Pulmonary artery endothelial cell (primary cell): ENCODE measurements around the gene NT5DC1. TPM values are rescaled to one million over a fixed set of nuclear protein-coding genes. Genes with fewer than 3 reads are reported as not detected.

Experiments
- DNase-seq: peaks from one replicate; pipeline ENCODE4 v3.0.0-alpha.2; 2011; ENCODE audit warnings: low read depth, low spot score
- total RNA-seq: library from RNA; depleted of rRNA; stranded (reverse); fragments of >200 nt; gene quantifications from 2 replicates; pipeline ENCODE4 v1.2.3, GENCODE V29; 2014

Gene NT5DC1
- 9.5 and 14.6 TPM in 2 replicates for total RNA-seq

DNA sequence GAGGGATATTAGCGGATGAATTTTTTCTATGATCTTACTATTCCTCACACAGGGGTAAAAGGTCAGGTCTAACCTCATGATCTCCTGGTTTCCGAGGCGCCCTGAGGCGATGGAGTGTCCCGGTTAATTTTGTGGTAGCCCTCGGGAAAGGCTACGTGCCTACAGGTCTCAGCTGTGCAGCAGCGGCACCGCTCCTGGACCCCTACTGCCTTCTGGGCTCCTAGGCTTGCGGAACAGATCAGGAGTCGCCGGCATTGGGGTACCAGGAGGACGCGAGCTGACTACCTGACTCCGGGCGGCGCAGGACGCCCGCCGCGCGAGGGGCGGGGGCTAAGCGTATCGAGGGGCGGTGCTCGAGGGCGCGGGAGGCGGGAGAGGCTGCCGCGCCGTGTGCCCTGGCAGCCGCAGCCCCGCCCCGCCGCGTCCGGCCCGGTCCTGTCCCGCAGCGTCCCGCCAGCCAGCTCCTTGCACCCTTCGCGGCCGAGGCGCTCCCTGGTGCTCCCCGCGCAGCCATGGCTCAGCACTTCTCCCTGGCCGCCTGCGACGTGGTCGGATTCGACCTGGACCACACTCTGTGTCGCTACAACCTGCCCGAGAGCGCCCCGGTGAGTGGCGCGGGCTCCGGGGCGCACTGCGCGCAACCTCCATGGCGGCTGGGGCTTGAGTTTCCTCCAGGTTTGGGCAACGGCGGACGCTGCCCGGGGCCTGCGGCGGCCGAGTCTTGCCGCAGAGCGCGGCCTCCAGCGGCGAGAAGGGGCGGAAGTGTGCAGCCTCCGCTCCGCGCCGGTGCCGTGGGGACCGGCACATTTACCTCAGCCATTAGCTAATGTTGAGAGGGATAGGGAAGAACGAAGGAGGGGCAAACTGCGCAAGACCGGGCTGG is at the start of gene NT5DC1:
Gene NT5DC1 (plus strand): TSS at position 435 of the 883 bp plus-strand sequence. CDS start 78 bp downstream, at position 513.
- DNase-seq = peak; percentile 13

DNA sequence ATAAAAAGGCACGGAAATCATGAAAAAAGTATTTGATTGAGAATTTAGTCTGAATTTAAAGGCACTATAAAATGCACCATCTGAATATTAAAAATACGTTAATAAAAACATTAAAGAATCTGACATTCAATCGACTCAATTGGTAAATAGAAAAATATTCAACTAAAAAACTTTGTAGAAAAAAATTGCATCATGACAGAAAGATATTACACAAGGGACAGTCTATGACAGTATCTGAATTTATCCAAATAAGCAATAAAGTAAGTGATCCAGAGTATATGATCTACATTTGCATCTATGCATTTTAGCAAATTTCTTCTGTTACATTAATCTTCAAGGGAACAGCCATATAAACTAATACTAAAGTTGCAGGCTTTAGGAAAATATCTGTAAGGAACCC is 49.4 kb upstream of the NT5DC1 start:
- DNase-seq = no peak

DNA sequence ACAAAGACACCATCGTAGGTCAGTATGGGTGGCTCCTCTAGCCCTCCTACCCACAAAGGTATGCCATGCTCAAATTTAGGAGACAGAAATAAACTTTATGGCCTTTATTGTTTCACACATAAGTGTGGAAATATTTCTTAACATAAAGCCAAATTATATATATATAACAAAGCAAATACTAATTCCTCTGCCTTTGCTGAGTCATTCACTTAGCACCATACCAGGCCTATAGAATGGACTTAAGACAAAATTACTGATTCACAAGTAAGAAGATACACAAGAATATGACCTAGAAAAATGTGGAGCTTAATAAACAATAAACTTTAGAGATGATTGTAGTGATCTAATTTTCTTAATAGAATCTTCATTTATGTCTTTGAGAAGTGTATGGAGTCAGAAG is 45.1 kb upstream of the NT5DC1 start:
- DNase-seq = no peak

DNA sequence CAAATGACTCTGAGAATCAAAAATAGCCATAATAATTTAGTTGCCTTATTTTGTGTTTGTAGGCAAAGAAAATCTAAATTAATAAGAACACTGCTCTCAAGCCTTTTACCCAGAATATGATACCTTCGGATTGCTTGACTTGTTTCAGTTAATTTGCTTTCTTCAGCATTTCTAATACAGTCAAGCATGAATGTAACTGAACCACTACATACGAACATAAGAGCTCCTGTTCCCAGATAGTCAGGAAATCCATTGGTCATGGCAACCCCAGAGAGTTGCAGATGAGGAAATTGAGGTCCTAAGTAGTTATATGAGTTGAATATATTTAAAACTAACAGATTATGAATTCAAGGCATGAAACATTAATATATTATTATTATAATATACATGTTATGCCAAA is 42.9 kb upstream of the NT5DC1 start:
- DNase-seq = no peak

DNA sequence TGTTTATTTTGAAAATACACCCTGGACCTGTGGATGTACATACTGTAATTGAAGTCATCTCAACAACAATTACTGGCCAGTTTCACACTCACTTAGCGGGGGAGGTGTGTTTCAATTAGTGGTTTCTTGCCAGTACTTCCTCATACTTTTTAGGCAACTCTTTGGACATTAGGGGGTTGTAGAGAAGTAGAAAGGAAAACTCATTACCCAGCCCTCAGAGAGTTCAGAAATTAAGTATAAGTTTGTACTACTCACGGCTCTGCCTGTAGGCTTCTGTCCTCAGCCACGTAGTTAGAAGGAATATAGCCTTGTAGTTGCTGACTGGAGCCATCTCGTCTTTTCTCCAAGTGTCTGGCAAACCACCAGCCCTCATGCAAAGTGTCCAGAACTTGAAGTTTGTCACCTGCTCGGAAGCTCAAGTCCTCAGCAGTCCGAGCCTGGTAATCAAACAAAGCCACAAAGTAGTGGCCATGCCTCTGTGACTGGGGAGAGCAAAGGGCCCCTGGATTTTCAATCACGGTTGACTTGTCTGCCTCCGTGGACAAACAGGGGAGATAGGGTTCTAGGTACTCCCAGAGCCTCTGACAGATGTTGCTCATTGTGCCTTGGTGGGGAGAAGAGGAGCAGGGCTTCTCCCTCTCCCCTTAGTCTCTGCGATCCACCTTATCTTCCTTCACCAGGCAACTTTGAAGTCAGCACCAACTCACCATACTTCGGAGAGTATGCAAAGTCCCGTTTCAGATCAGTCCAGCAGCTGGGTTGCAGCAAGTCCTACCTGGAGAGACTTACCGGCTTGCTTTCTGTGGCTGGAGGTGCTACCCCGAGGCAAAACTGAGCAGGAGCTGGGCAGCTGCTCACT is 40.7 kb upstream of the NT5DC1 start:
- no peak for DNase-seq

DNA sequence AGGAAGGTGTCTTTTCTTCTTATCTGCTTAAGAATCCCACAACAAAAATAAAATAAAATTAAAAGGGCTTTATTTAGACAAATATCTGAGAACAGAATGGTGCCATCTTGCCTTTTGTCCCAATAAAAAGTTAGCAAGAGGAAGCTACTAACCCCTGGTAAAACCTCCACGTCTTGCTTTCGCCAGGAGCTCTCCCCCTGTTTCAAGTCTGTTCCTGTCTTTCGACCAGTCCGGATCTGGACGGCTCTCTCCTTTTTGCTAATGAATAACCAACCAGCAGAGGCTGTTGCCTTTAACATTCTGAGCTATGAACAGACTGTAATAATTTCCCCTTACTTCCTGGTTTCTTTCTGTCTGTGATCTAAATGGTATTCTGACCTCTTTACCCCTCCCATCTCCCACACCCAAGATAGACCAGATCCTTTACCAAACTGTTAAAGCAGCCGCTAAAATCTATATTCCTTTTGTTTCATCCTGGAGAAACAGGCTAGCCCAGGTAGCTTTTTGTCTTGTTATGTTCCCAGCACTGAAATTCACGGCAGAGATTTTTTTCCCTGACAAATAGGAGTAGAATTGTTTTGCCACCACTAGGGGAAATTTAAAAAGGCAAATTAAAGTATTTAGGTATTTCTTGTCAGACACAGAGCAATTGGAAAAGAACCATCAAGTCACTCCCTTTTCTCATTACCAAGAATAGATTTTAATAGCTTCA is 39.9 kb upstream of the NT5DC1 start, which contains the start of gene FRK:
Gene FRK (minus strand): TSS at position 320 of the 712 bp plus-strand sequence. CDS start 580 bp downstream, outside the sequence.
- no peak for DNase-seq

DNA sequence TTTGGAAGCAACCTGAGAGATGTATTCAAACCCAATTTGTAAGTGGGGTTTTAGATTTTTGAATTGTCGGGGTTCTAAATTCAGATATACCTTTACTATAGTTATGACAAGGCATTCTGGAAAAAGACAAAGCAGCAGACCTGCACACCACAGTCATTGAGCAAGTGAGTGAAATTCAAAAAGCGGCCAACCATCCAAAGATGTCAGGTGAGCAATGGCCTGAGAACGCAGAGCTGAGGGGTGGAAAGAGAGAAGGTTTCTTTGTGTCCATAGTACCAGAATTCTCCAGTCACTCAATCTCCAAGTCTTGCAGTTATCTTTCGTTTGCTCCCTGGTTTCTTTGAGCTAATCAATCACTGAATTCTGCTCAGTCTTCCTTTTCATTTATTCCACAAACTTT is 38.2 kb upstream of the NT5DC1 start:
- no peak for DNase-seq

DNA sequence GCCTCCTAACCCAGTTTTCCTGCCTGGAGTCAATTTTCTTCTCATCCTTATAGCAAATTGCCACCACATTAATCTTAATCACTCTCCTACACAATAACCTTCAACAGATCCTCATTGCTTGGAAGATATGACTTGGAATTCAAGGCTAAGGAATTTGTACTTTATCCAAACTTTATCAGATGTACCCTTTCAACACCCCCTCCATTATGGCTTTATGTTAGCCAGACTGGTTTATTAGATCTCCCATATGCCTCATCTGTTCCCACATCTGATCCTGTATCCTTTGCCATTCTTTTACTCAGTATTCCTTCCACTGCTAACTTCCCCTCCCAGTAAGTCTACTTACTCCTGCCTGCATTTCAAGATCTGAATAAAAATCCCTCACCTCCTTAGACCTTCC is 36.0 kb upstream of the NT5DC1 start:
- DNase-seq = no peak

DNA sequence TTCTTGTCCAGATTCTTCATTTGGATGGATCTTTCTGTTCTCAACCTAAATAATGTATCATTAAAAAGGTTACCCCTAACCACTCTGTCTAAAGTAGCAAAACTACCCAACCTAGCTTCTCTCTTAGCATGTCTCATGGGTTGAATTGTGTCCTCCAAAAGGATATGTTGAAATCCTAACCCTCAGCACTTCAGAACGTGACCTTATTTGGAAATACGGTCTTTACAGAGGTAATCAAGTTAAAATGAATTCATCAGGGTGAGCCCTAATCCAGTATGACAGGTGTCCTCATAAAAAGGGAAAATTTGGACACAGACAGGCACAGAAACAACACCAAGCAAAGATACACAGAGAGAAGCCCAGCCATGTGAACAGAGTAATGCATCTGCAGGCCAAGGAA is 33.9 kb upstream of the NT5DC1 start:
- DNase-seq = no peak

DNA sequence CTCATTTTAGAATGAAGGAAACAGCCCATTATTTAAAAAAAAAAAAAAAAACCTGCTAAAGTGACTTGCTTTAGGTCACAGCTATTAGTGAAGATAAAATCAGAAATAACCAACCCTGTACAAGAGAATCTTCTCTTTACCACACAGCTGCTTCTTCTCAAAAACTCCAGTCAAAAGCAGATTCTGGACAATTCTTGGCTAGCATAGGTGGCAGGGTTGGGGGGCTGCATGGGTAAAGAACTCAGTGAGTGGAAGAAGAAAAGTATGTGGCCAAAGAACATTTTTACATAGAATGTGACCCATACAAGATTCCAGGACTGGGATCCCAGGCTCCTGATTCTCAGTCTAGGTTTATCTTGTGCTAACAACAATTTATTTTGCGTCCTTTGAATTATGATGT is 30.6 kb upstream of the NT5DC1 start:
- no peak for DNase-seq

DNA sequence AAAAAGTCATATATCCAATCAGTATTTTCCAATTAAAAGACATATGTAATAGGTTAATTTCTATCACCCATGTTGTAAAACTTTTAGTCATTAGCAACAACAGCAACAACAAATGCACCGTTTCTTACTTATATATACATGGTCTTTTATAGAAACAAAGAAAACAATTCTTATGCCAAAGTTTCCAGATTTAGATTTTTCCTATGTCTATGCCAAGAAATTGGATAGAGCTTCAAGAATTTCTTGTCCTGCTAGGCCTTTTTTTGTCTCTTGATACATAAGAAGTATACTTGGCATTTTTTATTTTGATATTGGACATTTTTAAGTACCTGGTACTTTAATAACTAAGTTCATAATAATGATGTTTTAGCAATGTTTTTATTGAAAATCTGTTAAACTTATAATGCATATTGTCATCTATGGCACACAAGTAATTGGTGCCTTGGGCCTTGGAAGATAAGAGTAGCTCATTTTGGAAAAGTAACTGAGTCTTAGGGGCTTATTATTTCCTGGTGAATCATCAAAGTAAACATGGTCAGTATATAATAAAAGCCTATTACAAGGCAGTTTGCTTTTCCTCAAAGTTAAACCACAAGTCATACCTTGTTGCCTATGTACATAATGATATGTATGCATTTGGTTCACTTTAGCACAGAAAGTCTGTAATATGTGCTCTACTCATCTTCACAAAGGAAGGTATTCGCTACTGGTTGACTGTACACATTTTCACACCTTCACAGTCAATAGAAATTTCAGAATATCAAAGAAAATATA is 29.9 kb upstream of the NT5DC1 start:
- DNase-seq = no peak

DNA sequence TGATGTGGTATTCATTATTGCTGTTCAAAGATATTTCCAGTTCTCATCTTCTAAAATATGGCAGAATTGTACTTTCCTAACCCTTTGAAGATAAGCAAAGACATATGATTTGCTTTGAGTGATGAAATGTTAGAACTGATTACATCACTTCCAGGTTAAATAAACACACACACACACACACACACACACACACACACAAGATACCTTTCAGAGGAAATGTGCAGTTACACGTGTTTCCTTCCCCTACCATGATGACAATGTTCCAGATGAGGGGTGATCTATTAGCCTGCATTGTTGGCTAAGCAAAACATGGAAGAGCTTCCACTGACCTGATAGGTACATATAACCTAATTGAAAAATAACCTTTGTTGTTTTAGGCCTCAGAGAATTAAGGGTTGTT is 28.3 kb upstream of the NT5DC1 start:
- no peak for DNase-seq

DNA sequence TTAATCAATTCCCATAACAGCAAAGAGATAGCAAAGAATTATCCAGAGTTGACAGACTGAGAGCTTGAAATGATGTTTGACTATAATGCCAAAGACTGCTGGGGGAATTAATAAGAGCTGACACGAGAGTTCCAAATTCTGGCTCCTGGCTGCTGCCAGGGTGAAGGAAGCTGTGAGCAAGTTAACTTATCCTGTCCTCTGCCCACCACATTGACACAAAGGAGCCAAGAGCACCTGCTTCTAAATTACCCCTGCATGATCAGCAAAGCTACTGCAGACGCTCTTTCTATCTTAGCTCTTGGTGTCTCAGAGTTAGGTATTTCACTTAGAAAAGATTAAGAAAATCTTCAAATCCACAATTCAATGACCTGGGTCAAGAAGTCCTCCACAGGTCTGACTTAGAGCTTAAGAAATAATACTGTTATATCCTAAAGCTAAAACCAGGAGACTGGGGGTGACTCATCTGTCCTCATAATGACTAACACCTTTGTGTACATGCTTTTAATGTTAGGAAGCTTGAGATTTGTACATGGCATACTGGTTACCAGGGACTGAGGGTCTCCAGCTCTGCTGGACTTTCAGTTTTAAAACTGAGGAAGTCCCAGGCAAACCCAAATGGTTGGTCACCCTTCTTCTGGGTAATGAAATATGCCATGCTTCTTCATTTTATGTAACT is 26.8 kb upstream of the NT5DC1 start:
- no peak for DNase-seq

DNA sequence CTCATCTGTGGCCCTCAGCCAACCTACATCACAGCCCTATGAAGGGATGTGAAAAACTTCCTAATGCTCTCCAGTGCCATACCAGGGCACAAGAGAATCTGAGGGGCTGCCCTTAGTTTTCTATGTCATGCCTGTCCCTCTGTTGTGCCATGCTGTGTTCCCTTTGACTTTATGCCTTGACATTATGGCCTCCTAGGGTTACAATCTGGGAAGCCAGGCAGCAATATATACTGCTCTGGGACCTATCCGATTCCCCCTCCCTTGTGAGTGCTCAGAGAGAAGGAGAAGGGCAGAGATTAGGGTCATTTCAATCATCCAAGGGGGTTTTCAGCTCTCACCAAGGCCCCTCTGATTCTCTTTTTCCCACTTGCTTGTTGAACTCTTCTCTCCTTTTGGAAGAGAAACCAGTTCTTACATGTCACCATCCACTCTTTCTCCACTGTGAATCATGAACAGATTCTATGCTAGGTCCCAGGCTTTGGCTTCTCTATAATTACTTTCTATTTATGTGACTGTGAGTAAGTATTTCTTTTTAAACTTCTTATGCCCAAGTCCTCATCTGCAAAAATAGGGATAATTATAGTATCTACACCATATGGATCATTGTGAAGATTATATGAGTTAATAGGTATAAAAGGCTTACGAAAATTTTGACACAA is 25.8 kb upstream of the NT5DC1 start:
- DNase-seq = no peak

DNA sequence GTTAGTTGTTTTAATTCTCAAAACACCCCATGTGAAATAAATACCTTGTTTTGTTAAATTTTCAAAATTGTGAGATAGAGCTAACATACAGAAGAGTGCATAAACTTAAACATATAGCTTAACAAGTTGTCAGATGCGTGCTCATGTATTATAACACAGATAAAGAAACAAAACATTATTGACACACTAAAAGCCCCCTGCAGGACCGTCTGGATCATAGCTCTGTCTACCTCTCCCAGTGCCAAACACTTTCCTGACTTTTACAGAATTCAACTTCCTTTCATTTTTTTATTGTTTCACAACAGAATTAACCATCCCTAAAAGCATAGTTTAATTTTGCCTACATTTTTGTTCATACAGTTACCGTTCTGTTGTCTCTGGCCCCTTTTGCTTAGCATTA is 22.1 kb upstream of the NT5DC1 start:
- no peak for DNase-seq

DNA sequence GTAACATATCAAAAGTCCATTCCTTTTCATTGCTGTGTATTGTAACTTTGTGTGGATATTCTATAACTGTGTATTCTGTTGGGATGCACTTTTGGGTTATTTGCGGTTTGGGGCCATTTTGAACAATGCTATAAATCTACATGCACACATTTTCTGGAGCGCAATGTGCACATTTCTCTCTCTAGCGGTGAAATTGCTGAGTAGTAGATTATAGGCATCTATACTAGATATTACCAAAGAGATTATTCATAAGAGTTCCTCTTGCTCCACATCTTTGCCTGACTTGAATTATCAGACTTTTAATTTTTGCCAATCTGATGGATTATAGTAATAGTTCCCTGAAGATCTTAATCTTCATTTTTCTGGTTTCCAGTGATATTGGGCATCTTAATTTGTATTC is 21.7 kb upstream of the NT5DC1 start:
- no peak for DNase-seq

DNA sequence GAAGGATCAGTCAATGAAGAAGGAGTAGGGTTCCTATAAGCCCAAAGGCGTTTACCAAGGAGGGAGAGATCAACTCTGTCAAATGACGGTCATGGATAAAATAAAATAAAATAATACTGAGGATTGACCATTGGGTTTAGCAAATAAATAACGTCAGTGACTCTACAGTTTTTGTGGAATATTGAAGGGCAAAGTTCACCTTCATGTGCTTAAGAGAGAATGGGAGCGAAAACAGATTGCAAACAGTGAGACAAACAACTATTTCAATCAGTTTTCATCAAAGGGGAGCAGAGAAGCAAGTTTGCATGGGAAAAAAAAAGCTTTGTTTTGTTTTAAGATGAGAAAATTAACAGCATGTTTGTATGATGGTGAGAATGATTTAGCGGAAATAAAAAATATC is 17.6 kb upstream of the NT5DC1 start:
- DNase-seq = no peak

DNA sequence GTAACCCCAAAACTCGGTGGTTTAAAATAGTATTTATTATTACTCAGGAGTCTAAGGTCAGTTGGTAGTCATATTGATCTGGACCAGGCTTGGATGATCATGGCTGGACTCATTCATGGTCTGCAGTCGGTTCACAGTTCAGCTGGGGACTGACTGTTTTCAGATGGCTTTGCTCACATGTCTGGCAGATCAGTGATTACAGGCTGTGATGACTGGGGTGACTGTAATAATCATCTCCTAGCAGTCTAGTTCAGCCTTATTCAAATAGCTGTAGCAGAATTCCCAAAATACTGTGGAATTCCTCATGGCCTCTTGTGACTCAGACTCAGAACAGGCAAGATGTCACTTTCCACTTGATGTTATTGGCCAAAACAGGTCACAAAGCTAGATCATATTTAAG is 16.4 kb upstream of the NT5DC1 start:
- no peak for DNase-seq

DNA sequence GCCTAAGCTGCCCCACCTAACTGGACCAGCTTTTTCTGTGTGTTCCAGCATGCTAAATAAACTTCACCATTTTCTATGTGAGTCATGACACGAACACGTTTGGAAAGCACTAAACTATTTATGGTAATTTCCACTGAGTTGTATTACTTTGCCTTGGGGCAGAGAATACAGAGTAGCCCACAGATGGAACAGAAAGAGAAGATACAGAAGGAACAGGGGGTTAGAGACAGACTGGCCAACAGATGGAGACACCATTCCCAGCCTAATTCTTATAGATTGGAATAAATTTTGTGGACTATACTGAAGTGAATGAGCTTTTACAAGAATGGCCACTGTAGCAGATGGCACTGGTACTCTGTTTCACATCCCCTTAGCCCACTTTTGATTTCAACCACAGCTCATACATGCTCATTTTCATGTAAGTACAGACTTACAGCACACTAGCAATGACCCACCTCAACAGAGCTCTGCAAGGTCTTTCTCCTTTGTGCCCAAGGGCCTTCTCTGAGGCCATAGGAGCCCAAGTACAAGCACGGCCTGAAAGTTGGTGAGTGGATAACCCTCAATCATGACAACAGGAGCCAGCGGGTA is 13.1 kb upstream of the NT5DC1 start:
- DNase-seq = no peak
